ENCODE data around the gene TMEM233.

TMEM233 gene

GRCh38 chr12:119682639-119683252, 89.2 kb downstream of the TMEM233 start:
- DNase-seq, result no peak

- no peak for DNase-seq
Observed at GRCh38 chr12:119683413-119683812, 89.8 kb downstream of the TMEM233 start.

- no peak for DNase-seq
Observed at GRCh38 chr12:119683816-119684215, 90.2 kb downstream of the TMEM233 start.

GRCh38 chr12:119684711-119685369, 91.3 kb downstream of the TMEM233 start:
- DNase-seq, result no peak

- no peak for DNase-seq
Observed at GRCh38 chr12:119685375-119685774, 91.8 kb downstream of the TMEM233 start.

- DNase-seq, result no peak
Observed at GRCh38 chr12:119686355-119686754, 92.8 kb downstream of the TMEM233 start.

GRCh38 chr12:119686776-119687175, 93.2 kb downstream of the TMEM233 start:
- no peak for DNase-seq

GRCh38 chr12:119687406-119687805, 93.8 kb downstream of the TMEM233 start:
- no peak for DNase-seq

GRCh38 chr12:119687879-119688278, 94.3 kb downstream of the TMEM233 start:
- no peak for DNase-seq

GRCh38 chr12:119689935-119690500, 96.4 kb downstream of the TMEM233 start:
- DNase-seq, result no peak

- no peak for DNase-seq
Observed at GRCh38 chr12:119691202-119691810, 97.7 kb downstream of the TMEM233 start.

GRCh38 chr12:119692410-119692809, 98.8 kb downstream of the TMEM233 start:
- no peak for DNase-seq

Measured in right forelimb (tissue), 1 donor.